Tibial artery (tissue), 4 donors: ENCODE results near the gene FAM174C.

Source experiments
- DNase-seq, 2 donors: peaks; one replicate each; pipeline ENCODE4 v3.0.0-alpha.2; 2019
- H3K27ac ChIP-seq, 2 donors: fragments of 200-600 bp; sonication (generic) in 1 of 2; 1 replicate in 1 of 2; 2 replicates in 1 of 2; pipeline ENCODE4 v1.5.1; 2018 to 2019; ENCODE audit warnings: mild to moderate bottlenecking in 1 of 2
- H3K27me3 ChIP-seq, 2 donors: fragments of 200-600 bp; sonication (generic) in 1 of 2; one replicate each; pipeline versions ENCODE4 v1.5.1 to v1.6.0; 2016 to 2019
- H3K36me3 ChIP-seq, 3 donors: fragments of 200-600 bp; sonication (generic) in 2 of 3; one replicate each; pipeline ENCODE4 v1.5.1; 2016 to 2019; ENCODE audit warnings: mild to moderate bottlenecking in 2 of 3
- H3K4me1 ChIP-seq, 4 donors: fragments of 200-600 bp; sonication (generic) in 2 of 4; 1 replicate in 3 of 4; 2 replicates in 1 of 4; pipeline ENCODE4 v1.5.1; 2016 to 2019
- H3K4me3 ChIP-seq, 2 donors: fragments of 200-600 bp; sonication (generic) in 1 of 2; 1 replicate in 1 of 2; 2 replicates in 1 of 2; pipeline ENCODE4 v1.5.1; 2018 to 2019; ENCODE audit warnings: mild to moderate bottlenecking in 2 of 2
- H3K9me3 ChIP-seq, 3 donors: fragments of 200-600 bp; sonication (generic) in 1 of 3; one replicate each; pipeline ENCODE4 v1.5.1; 2016 to 2019
- CTCF ChIP-seq, 2 experiments: fragments of 200-600 bp in 1 of 2; fragments of 450-650 bp in 1 of 2; IDR thresholded peaks; one replicate each; pipeline ENCODE4 v1.5.1; 2017 to 2019; ENCODE audit warnings: antibody characterized with exemption in 2 of 2, mild to moderate bottlenecking in 1 of 2, moderate library complexity in 1 of 2
- intact Hi-C: fragments of 100-400 bp; cut with DNase I; formaldehyde crosslinking; loops from one replicate; pipeline ENCODE4 v1.15.0; 2023; ENCODE audit warnings: low total_unique reads

FAM174C gene

GRCh38 chr19:1266129-1266915 is 9.0 kb upstream of the FAM174C start:
- intact Hi-C loops = no loop called here
- no peak for TF ChIP-seq CTCF (IDR thresholded peaks at IDR 0.05)
- H3K4me1 ChIP-seq = peaks cover 12 to 81% (median 71%) of the 10 kb centered on the region in 4 donors
- DNase-seq = peak; percentile 73 to 94
- no peaks in the 10 kb centered on the region for H3K27me3 ChIP-seq
- peaks cover 6% of the 10 kb centered on the region in 3 donors for H3K36me3 ChIP-seq
- peak overlapping the region; percentile 50 to 68 for H3K4me3 ChIP-seq
- H3K27ac ChIP-seq = peak overlapping the region; percentile 83 to 84
- no peaks in the 10 kb centered on the region for H3K9me3 ChIP-seq

GRCh38 chr19:1266916-1267476 is 8.3 kb upstream of the FAM174C start:
- TF ChIP-seq CTCF (IDR thresholded peaks at IDR 0.05) = peak; percentile 93 to 99
- peak overlapping the region; percentile 83 to 84 for H3K27ac ChIP-seq
- peaks cover 7 to 81% (median 71%) of the 10 kb centered on the region in 4 donors for H3K4me1 ChIP-seq
- H3K9me3 ChIP-seq = no peaks in the 10 kb centered on the region
- no peaks in the 10 kb centered on the region for H3K27me3 ChIP-seq
- intact Hi-C loops = loop anchor here (1.0 kb wide), 1 partner anchor 23 kb away; no protein-coding TSS in a partner anchor
- peaks cover 13% of the 10 kb centered on the region in 3 donors for H3K36me3 ChIP-seq
- peak; percentile 50 to 88 for DNase-seq
- H3K4me3 ChIP-seq = peak overlapping the region; percentile 50 to 68

- Histone ChIP-seq H3K27ac (peak overlapping the region in 1 of 2 donors; percentile 91), H3K36me3 (peaks cover 19 to 20% (median 20%) of the 10 kb centered on the region in 3 donors), H3K4me3 (peak overlapping the region in 1 of 2 donors; percentile 68), H3K27me3 (no peaks in the 10 kb centered on the region), H3K9me3 (no peaks in the 10 kb centered on the region), H3K4me1 (peaks cover 3 to 79% (median 71%) of the 10 kb centered on the region in 4 donors)
- DNase-seq = peak; percentile 31 to 77
- TF ChIP-seq CTCF (IDR thresholded peaks at IDR 0.05) = no peak
- intact Hi-C loops = loop anchor here (1.0 kb wide), 1 partner anchor 23 kb away; no protein-coding TSS in a partner anchor
Observed at GRCh38 chr19:1267477-1268225, 7.7 kb upstream of the FAM174C start.

- Histone ChIP-seq H3K9me3 (no peaks in the 10 kb centered on the region), H3K36me3 (peaks cover 27 to 28% (median 28%) of the 10 kb centered on the region in 3 donors), H3K4me1 (peaks cover 9 to 79% (median 74%) of the 10 kb centered on the region in 4 donors), H3K27ac (peak overlapping the region; percentile 91 to 100), H3K27me3 (no peaks in the 10 kb centered on the region), H3K4me3 (peak overlapping the region; percentile 73 to 82)
- DNase-seq = peak in 1 of 2 donors; percentile 78
- intact Hi-C loops = no loop called here
- TF ChIP-seq CTCF (IDR thresholded peaks at IDR 0.05) = no peak
Observed at GRCh38 chr19:1268226-1269064, 6.9 kb upstream of the FAM174C start.

GRCh38 chr19:1269065-1269477 is 6.3 kb upstream of the FAM174C start, which contains the start of gene CIRBP:
Gene CIRBP, plus strand, starts transcription at chr19:1269332. Its CDS starts 1,602 bp downstream, at chr19:1270934.
- Histone ChIP-seq H3K9me3 (no peaks in the 10 kb centered on the region), H3K27ac (peak within 1 kb of the TSS; percentile 91 to 100), H3K4me3 (peak within 1 kb of the TSS; percentile 73 to 82), H3K4me1 (peaks cover 10 to 86% (median 80%) of the 10 kb centered on the region in 4 donors), H3K27me3 (no peaks in the 10 kb centered on the region), H3K36me3 (peaks cover 33 to 34% (median 34%) of the 10 kb centered on the region in 3 donors)
- TF ChIP-seq CTCF (IDR thresholded peaks at IDR 0.05) = peak in 1 of 2 experiments; percentile 19
- peak; percentile 100 for DNase-seq
- intact Hi-C loops = no loop called here
